Muscle of back (tissue), 11 donors: Measurements from ENCODE around the gene ELOVL5. TPM values are rescaled to one million over a fixed set of nuclear protein-coding genes. Genes with fewer than 3 reads are reported as not detected.
"Not testable (repeated sequence)": the region's sequence is repeated elsewhere in the genome, so short reads cannot be mapped to it uniquely, and the experiment has no call there.

Experiments used
- DNase-seq, 3 donors: peaks; one replicate each; pipeline versions ENCODE4 v3.0.0 to v3.0.0-alpha.2; 2013
- polyA plus RNA-seq, 10 donors: library from polyadenylated mRNA; unstranded; fragments of 120-200 nt; gene quantifications; one replicate each; pipeline ENCODE4 v1.2.1, GENCODE V29; 2013; ENCODE audit not compliant: insufficient read length in 10 of 10

The ELOVL5 gene
- polyA plus RNA-seq, 10 donors = 29.5 to 58.5 (median 38.2) TPM

GRCh38 chr6:53333439-53334408, 15.0 kb downstream of the ELOVL5 start:
- no peak for DNase-seq

GRCh38 chr6:53331678-53332077, 17.1 kb downstream of the ELOVL5 start:
- no peak for DNase-seq

- no peak for DNase-seq
Measured at GRCh38 chr6:53330137-53330536, 18.6 kb downstream of the ELOVL5 start.

- DNase-seq = no peak
Measured at GRCh38 chr6:53328375-53328774, 20.4 kb downstream of the ELOVL5 start.

GRCh38 chr6:53327017-53327395, 21.7 kb downstream of the ELOVL5 start:
- DNase-seq = no peak

GRCh38 chr6:53326372-53327016, 22.3 kb downstream of the ELOVL5 start:
- peak in 1 of 3 donors; percentile 86 for DNase-seq

GRCh38 chr6:53325785-53326184, 23.0 kb downstream of the ELOVL5 start:
- no peak for DNase-seq

- DNase-seq = no peak
Measured at GRCh38 chr6:53322188-53323029, 26.3 kb downstream of the ELOVL5 start.

GRCh38 chr6:53321701-53322100, 27.0 kb downstream of the ELOVL5 start:
- no peak for DNase-seq

- DNase-seq = no peak
Measured at GRCh38 chr6:53320964-53321363, 27.8 kb downstream of the ELOVL5 start.

GRCh38 chr6:53318429-53318828, 30.3 kb downstream of the ELOVL5 start:
- DNase-seq = no peak

GRCh38 chr6:53317861-53318260, 30.9 kb downstream of the ELOVL5 start:
- no peak for DNase-seq

GRCh38 chr6:53317299-53317698, 31.5 kb downstream of the ELOVL5 start:
- DNase-seq = not testable (repeated sequence)

GRCh38 chr6:53316142-53316541, 32.6 kb downstream of the ELOVL5 start:
- DNase-seq = no peak

- no peak for DNase-seq
Measured at GRCh38 chr6:53315086-53315724, 33.5 kb downstream of the ELOVL5 start.

GRCh38 chr6:53313784-53314400, 34.9 kb downstream of the ELOVL5 start:
- no peak for DNase-seq

GRCh38 chr6:53312355-53312754, 36.4 kb downstream of the ELOVL5 start:
- no peak for DNase-seq

- DNase-seq = no peak
Measured at GRCh38 chr6:53311586-53311935, 37.2 kb downstream of the ELOVL5 start.

GRCh38 chr6:53310771-53311585, 37.8 kb downstream of the ELOVL5 start:
- DNase-seq = no peak

GRCh38 chr6:53309901-53310300, 38.8 kb downstream of the ELOVL5 start:
- DNase-seq = no peak
